ENCODE data around the gene MUL1. TPM values are rescaled to one million over a fixed set of nuclear protein-coding genes. Genes with fewer than 3 reads are reported as not detected.
"Not testable (repeated sequence)": the region's sequence is repeated elsewhere in the genome, so short reads cannot be mapped to it uniquely, and the experiment has no call there.

Gene MUL1
- polyA plus RNA-seq, 1 donor from 2014 or later, result 37.1 TPM

- H3K36me3 Mint-ChIP-seq, H3K9me3 Mint-ChIP-seq, H3K27ac Mint-ChIP-seq, H3K4me1 Mint-ChIP-seq, H3K4me3 Mint-ChIP-seq, H3K27me3 Mint-ChIP-seq: not testable (repeated sequence)
Observed at GRCh38 chr1:20496725-20497383, 11.1 kb downstream of the MUL1 start.

- Mint-ChIP-seq H3K27me3 (no peaks in the 10 kb centered on the region), H3K9me3 (no peaks in the 10 kb centered on the region), H3K36me3 (no peaks in the 10 kb centered on the region), H3K4me1 (peaks cover 0 to 6% (median 5%) of the 10 kb centered on the region in 3 donors), H3K4me3 (peak overlapping the region in 1 of 4 donors; percentile 63), H3K27ac (no peak overlapping the region)
Observed at GRCh38 chr1:20496241-20496661, 11.7 kb downstream of the MUL1 start.

GRCh38 chr1:20495661-20496060 is 12.3 kb downstream of the MUL1 start:
- peaks cover 0 to 6% (median 5%) of the 10 kb centered on the region in 3 donors for H3K4me1 Mint-ChIP-seq
- H3K4me3 Mint-ChIP-seq, result no peak overlapping the region
- H3K27ac Mint-ChIP-seq, result no peak overlapping the region
- H3K27me3 Mint-ChIP-seq, result no peaks in the 10 kb centered on the region
- no peaks in the 10 kb centered on the region for H3K9me3 Mint-ChIP-seq
- no peaks in the 10 kb centered on the region for H3K36me3 Mint-ChIP-seq

GRCh38 chr1:20494609-20495311 is 13.2 kb downstream of the MUL1 start:
- no peak overlapping the region for H3K4me3 Mint-ChIP-seq
- no peaks in the 10 kb centered on the region for H3K27me3 Mint-ChIP-seq
- no peaks in the 10 kb centered on the region for H3K9me3 Mint-ChIP-seq
- H3K27ac Mint-ChIP-seq, result no peak overlapping the region
- peaks cover 0 to 6% (median 5%) of the 10 kb centered on the region in 3 donors for H3K4me1 Mint-ChIP-seq
- H3K36me3 Mint-ChIP-seq, result no peaks in the 10 kb centered on the region

GRCh38 chr1:20493839-20494608 is 13.9 kb downstream of the MUL1 start:
- Mint-ChIP-seq H3K4me1 (peaks cover 0 to 6% (median 5%) of the 10 kb centered on the region in 3 donors), H3K27ac (no peak overlapping the region), H3K4me3 (no peak overlapping the region), H3K9me3 (no peaks in the 10 kb centered on the region), H3K27me3 (peaks cover 7% of the 10 kb centered on the region), H3K36me3 (no peaks in the 10 kb centered on the region)

GRCh38 chr1:20493309-20493708 is 14.6 kb downstream of the MUL1 start:
- no peaks in the 10 kb centered on the region for H3K36me3 Mint-ChIP-seq
- peaks cover 0 to 6% (median 5%) of the 10 kb centered on the region in 3 donors for H3K4me1 Mint-ChIP-seq
- H3K27ac Mint-ChIP-seq, result peak overlapping the region in 1 of 3 donors; percentile 26
- H3K27me3 Mint-ChIP-seq, result peaks cover 13% of the 10 kb centered on the region
- H3K4me3 Mint-ChIP-seq, result no peak overlapping the region
- no peaks in the 10 kb centered on the region for H3K9me3 Mint-ChIP-seq

GRCh38 chr1:20492751-20493150 is 15.2 kb downstream of the MUL1 start:
- no peaks in the 10 kb centered on the region for H3K9me3 Mint-ChIP-seq
- peak overlapping the region in 1 of 3 donors; percentile 26 for H3K27ac Mint-ChIP-seq
- no peaks in the 10 kb centered on the region for H3K36me3 Mint-ChIP-seq
- peaks cover 0 to 6% (median 5%) of the 10 kb centered on the region in 3 donors for H3K4me1 Mint-ChIP-seq
- no peak overlapping the region for H3K4me3 Mint-ChIP-seq
- H3K27me3 Mint-ChIP-seq, result peaks cover 14% of the 10 kb centered on the region

GRCh38 chr1:20491866-20492265 is 16.1 kb downstream of the MUL1 start:
- Mint-ChIP-seq H3K27me3 (peaks cover 22% of the 10 kb centered on the region), H3K4me3 (no peak overlapping the region), H3K9me3 (no peaks in the 10 kb centered on the region), H3K27ac (no peak overlapping the region), H3K4me1 (peaks cover 0 to 6% (median 5%) of the 10 kb centered on the region in 3 donors), H3K36me3 (no peaks in the 10 kb centered on the region)

GRCh38 chr1:20491178-20491577 is 16.8 kb downstream of the MUL1 start:
- Mint-ChIP-seq H3K9me3 (no peaks in the 10 kb centered on the region), H3K27ac (no peak overlapping the region), H3K4me1 (peaks cover 0 to 6% (median 5%) of the 10 kb centered on the region in 3 donors), H3K4me3 (no peak overlapping the region), H3K36me3 (no peaks in the 10 kb centered on the region), H3K27me3 (peaks cover 22% of the 10 kb centered on the region)

- Mint-ChIP-seq H3K27me3 (peaks cover 40% of the 10 kb centered on the region), H3K9me3 (no peaks in the 10 kb centered on the region), H3K36me3 (no peaks in the 10 kb centered on the region), H3K27ac (peak overlapping the region; percentile 29 to 86 (median 78)), H3K4me1 (peaks cover 2 to 10% (median 7%) of the 10 kb centered on the region in 3 donors), H3K4me3 (peak overlapping the region; percentile 62 to 82 (median 77))
Observed at GRCh38 chr1:20487236-20487590, 20.7 kb downstream of the MUL1 start.

- H3K4me3 Mint-ChIP-seq, result peak overlapping the region; percentile 62 to 82 (median 78)
- no peaks in the 10 kb centered on the region for H3K9me3 Mint-ChIP-seq
- H3K27ac Mint-ChIP-seq, result peak overlapping the region; percentile 29 to 86 (median 78)
- peaks cover 42% of the 10 kb centered on the region for H3K27me3 Mint-ChIP-seq
- no peaks in the 10 kb centered on the region for H3K36me3 Mint-ChIP-seq
- H3K4me1 Mint-ChIP-seq, result peaks cover 2 to 10% (median 7%) of the 10 kb centered on the region in 3 donors
Observed at GRCh38 chr1:20486457-20487235, 21.3 kb downstream of the MUL1 start.

- Mint-ChIP-seq H3K4me1 (peaks cover 2 to 10% (median 7%) of the 10 kb centered on the region in 3 donors), H3K36me3 (no peaks in the 10 kb centered on the region), H3K27ac (peak within 1 kb of the TSS; percentile 29 to 86 (median 78)), H3K4me3 (peak within 1 kb of the TSS; percentile 80 to 94 (median 86)), H3K27me3 (peaks cover 48% of the 10 kb centered on the region), H3K9me3 (no peaks in the 10 kb centered on the region)
Observed at GRCh38 chr1:20485527-20486456, 22.2 kb downstream of the MUL1 start, which contains the start of gene CAMK2N1. CAMK2N1 (minus strand) TSS chr1:20486210; CDS start chr1:20485379, 831 bp downstream.

- peaks cover 56% of the 10 kb centered on the region for H3K27me3 Mint-ChIP-seq
- no peaks in the 10 kb centered on the region for H3K9me3 Mint-ChIP-seq
- H3K27ac Mint-ChIP-seq, result peak overlapping the region in 1 of 3 donors; percentile 86
- peaks cover 2 to 10% (median 7%) of the 10 kb centered on the region in 3 donors for H3K4me1 Mint-ChIP-seq
- H3K36me3 Mint-ChIP-seq, result no peaks in the 10 kb centered on the region
- H3K4me3 Mint-ChIP-seq, result peak overlapping the region; percentile 71 to 88 (median 82)
Observed at GRCh38 chr1:20484519-20485462, 23.2 kb downstream of the MUL1 start.

All from IgD-negative memory B cell (primary cell).